Epithelial cell of proximal tubule (primary cell): ENCODE measurements around the gene KIF4A. TPM values are rescaled to one million over a fixed set of nuclear protein-coding genes. Genes with fewer than 3 reads are reported as not detected.
A peak's percentile ranks its signal among the peaks of the same experiment; 100 is the strongest.

Experiments used
- DNase-seq: peaks from one replicate; pipeline ENCODE4 v3.0.0-alpha.2; 2011; ENCODE audit warnings: low read depth
- H3K4me3 ChIP-seq: 2 replicates; pipeline ENCODE4 v1.5.1; 2011; ENCODE audit warnings: low read depth, mild to moderate bottlenecking, low read length
- CTCF ChIP-seq: conservative IDR thresholded peaks from 2 replicates; pipeline ENCODE4 v1.5.1; 2012; ENCODE audit warnings: low read depth, mild to moderate bottlenecking, low read length
- total RNA-seq: library from RNA; depleted of rRNA; stranded (reverse); fragments of >200 nt; gene quantifications from 2 replicates; pipeline ENCODE4 v1.2.3, GENCODE V29; 2015

The KIF4A gene
- total RNA-seq, 1 donor from 2014 or later = 26.8 TPM

- H3K4me3 ChIP-seq = no peak overlapping the region
- no peak for TF ChIP-seq CTCF
- DNase-seq = no peak
Measured at GRCh38 chrX:70449457-70449966, 159.6 kb downstream of the KIF4A start.

- peak; percentile 62 for TF ChIP-seq CTCF
- H3K4me3 ChIP-seq = peak overlapping the region; percentile 57
- DNase-seq = no peak
Measured at GRCh38 chrX:70452143-70452733, 162.3 kb downstream of the KIF4A start.

GRCh38 chrX:70453024-70453618 lies 163.2 kb downstream of the KIF4A start:
- no peak for TF ChIP-seq CTCF
- H3K4me3 ChIP-seq = no peak overlapping the region

GRCh38 chrX:70454441-70455365 lies 164.8 kb downstream of the KIF4A start:
- DNase-seq = no peak
- peak overlapping the region; percentile 72 for H3K4me3 ChIP-seq
- TF ChIP-seq CTCF = peak; percentile 86

More at GRCh38 chrX:70453024-70453618, 163.2 kb downstream of the KIF4A start:
- DNase-seq = no peak

GRCh38 chrX:70455366-70456202 lies 165.7 kb downstream of the KIF4A start:
- H3K4me3 ChIP-seq = peak overlapping the region; percentile 72
- TF ChIP-seq CTCF = no peak
- no peak for DNase-seq

- DNase-seq = no peak
- no peak for TF ChIP-seq CTCF
- peak overlapping the region; percentile 72 for H3K4me3 ChIP-seq
Measured at GRCh38 chrX:70456256-70456655, 166.4 kb downstream of the KIF4A start.
